IPS-NIHi11 (cell line): ENCODE data around the gene SORD.

ENCODE experiments used
- DNase-seq: peaks from one replicate; pipeline ENCODE4 v3.0.0; 2012; ENCODE audit warnings: mixed read lengths, low spot score

The SORD gene

DNA sequence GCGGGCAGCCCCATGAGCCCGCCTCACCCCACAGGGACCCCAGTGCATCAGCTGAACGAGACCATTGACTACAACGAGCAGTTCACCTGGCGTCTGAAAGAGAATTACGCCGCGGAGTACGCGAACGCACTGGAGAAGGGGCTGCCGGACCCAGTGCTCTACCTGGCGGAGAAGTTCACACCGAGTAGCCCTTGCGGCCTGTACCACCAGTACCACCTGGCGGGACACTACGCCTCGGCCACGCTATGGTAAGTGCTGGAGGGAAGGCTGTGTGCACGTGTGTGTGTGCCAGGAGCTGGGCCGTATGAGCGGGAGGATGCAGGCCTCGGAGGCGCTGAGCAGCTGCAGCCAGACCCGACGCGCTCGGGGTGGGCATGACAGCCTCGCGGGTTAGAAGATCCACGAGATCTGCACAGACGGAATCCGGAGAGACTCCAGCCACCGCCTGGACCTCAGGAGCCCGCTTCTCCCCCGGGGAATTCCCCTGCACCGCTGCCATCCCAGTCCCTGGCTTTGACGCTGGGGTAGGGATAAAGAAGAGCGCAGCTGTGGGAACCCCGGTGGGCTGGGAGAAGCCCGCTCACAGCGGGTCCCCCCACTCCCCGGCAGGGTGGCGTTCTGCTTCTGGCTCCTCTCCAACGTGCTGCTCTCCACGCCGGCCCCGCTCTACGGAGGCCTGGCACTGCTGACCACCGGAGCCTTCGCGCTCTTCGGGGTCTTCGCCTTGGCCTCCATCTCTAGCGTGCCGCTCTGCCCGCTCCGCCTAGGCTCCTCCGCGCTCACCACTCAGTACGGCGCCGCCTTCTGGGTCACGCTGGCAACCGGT, 93.7 kb downstream of the SORD start:
- no peak for DNase-seq

DNA sequence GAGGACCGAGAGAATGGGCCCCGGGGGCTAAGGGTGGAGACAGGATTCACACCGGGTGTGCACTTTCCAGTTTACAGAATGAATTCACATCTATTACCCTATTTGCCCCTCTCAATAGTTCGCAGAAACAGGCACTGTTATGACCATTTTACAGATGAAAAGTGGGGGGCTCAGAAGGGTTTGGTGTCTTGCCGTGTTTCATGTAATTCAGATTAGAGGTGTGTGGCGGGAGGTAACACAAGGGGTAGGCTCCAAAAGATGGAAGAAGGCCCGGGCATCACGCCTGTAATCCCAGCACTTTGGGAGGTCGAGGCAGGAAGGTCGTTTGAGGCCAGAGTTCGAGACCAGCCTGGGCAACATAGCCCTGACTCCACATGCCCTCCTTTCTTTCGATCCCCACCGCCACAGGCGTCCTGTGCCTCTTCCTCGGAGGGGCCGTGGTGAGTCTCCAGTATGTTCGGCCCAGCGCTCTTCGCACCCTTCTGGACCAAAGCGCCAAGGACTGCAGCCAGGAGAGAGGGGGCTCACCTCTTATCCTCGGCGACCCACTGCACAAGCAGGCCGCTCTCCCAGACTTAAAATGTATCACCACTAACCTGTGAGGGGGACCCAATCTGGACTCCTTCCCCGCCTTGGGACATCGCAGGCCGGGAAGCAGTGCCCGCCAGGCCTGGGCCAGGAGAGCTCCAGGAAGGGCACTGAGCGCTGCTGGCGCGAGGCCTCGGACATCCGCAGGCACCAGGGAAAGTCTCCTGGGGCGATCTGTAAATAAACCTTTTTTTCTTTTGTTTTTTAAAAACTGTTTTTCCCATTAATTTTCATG, 94.5 kb downstream of the SORD start:
- no peak for DNase-seq

DNA sequence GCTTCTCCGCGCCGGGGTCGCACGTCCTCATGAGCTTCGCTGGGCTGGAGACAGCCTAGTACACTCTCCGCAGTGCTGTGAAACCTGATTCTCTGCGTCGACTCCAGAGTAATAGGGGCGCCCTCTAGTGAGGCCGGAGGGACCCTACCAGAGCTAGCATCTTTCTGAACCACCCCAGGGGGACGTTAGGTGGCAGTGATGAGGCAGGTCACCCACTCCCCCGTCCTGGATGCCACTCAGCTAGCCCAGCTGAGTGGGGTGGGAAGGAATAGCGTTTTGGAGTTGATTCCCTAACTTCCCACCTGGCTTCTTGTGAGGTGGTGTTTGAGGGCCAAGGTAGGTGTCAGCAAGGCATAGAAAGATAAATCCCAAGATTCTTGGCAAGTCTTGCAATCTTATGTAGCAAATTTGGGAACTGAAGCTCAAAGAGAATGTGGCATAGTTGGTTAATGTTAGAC, 95.2 kb downstream of the SORD start:
- DNase-seq = peak; percentile 91

DNA sequence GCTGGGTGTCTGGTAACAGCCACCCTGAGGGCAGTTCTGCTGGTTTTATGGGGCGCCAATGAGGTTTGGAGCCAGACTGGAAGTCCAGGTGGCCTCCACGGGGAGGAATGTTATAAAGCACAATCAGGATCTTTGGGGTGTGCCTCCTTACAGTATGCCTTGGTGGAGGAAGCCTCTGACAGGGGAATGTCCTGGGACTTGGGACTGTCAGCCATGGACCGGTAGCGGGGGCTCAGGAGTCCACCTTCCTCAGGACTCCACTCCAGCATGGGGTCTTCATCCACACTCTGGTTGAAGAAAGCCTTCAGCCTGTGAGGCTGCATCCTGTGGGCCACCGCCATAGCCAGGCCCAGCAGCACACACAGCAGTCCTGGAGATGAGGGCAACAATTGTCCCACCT, 96.0 kb downstream of the SORD start:
- no peak for DNase-seq

DNA sequence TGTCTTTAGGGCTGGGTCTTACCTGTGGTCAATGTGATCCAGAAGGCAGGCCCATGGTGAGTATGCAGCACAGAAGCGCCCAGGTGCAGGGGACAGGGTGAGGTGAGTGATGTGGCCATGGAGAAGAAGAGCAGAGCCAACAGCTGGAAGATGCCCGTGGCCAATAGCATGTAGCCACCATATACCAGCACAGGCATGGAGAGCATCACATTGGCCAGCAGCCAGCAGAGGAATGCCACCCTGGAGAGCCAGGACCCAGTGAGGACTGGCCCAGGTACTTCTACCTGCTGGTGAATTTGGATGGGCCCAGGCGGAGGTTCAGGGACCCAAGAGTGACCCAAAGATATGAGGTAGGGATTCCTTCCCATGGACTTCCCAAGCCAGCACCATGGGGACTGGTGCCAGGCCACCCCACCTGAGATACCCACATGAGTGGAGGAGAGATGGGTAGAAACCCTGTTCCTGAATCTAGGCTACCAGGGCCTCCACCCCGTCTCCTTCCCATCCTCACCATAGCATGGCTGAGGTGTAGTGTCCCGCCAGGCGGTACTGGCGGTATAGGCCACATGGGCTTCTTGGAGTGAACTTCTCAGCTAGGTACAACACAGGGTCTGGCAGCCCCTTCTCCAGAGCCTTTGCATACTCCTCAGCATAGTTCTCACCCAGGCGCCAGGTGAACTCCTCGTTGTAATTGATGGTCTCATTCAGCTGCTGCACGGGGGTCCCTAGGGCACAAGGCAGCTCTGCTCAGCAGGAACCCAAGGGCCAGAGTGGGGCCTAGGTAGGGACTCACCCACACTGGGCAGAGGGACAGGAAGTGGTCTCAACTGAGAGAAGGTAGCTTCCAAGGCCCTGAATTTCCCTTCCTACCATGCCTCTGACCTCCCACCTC, 97.3 kb downstream of the SORD start:
- no peak for DNase-seq

DNA sequence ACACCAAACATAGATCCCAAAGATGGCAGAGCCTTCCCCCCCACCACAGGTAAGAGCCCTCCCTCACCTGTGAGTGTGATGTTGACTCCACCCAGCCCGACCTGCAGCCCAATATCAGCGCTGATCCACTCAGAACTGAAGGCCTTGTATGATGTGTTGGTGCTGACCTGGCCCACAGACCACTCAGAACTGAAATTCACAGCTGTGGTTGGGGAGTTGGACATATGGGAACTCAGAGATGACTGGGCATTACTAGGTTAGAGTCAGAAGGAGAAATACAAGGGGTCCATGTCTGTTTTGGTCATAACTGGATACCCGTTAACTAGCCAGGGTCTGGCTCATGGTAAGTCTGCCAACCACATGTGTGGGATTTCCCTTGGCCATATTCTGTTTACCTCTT, 98.0 kb downstream of the SORD start:
- DNase-seq = no peak

DNA sequence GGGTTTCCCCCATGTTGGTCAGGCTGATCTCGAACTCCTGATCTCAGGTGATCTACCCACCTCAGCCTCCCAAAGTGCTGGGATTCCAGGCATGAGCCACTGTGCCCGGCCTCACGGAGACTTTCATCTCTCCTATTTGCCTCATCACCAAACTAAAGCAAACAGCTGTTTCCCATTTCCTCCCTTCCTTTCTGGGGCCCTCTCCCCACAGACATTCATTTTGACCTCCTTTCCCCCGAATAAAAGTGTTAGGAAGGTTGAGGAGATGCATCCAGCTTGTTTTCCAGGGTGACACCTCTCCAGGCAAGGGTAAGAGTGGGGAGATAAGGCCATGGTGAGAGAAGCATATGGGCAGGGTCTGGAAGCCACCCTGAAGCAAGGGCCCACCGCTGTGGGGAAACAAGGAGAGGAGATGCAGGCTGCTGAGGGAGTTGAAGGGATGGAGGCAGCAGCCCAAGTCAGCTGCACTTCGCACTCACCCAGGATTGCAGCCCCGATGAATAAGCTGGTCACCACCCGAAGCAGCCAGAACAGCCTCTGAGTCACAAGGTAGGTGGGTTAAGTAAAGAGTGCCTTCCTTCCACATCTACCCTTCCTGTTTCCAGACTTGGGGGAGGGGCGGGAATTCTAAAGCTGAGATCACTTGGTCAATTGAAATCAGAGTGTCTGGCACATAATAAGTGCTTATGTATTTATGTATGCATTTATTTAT, 98.9 kb downstream of the SORD start:
- no peak for DNase-seq

DNA sequence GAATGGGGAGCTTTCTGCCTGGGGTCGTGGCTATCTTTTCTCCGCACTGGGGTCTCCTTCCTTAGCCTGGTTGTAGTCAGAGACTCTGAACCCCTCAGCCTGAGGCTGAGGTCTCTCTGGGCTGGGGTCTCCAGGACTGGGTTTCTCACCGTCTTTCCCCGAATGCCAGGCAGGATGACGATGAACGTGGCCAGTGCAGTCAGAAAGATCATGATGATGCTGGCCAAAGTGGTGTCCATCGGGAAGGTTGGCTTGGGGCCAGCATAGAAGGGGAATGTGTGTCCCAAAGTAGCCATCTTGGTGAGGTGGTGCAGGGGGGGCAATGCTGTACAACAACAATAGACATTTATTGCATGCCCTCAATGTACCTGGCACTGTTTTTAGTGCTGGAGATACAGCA, 99.7 kb downstream of the SORD start:
- DNase-seq = no peak

DNA sequence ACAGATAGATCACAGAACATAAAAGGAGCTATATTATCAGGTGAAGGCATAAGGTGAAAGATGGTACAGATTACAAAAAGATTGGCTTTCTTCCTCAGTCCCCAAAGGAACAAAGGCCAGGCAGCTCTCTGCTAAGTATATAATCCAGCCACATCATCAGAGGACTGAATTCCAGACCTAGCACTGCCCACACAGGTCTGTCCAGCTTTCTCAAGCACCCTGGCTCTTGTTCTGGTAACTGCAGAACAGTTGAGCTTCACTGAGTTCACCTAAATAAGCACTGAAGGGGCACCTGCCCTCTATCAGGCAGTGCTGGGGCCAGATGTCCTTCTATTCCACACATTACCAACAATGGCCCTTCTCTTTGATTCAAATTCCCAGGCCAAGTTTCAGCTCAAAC, 100.4 kb downstream of the SORD start:
- DNase-seq = no peak

DNA sequence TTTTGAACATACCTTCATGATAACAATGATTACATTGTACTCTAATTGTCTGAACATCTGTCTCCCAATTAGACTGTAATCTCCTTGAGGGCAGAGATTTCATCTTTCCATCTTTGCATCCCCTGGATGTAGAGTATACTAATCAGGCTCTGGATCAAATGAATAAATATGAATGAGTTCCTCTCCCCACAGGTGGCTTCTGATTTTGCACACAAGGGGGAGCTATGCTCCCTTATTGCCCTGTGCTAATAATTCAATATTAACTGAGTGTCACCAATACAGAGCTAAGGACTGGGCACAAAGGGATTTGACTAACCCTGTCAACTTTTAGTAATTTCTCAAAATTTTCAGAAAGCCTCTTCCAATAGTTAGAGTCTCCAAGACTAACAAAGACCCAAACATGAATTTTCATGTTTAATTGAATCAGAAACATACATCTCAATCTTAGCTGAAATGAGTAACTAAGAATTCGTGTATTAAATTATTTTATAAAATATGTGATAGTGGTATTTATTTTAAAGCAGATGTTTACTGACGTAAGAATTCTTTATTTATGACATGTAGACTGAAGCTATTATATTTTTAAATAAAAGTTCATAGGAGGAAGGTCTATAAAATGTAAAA, 103.7 kb downstream of the SORD start:
- no peak for DNase-seq
